Neuronal stem cell (in vitro differentiated cells): Measurements from ENCODE around the gene PARD3B.

Experiments used
- DNase-seq: peaks from one replicate; pipeline ENCODE4 v3.0.0-alpha.2; 2013; ENCODE audit warnings: low spot score
- H2AFZ ChIP-seq: one replicate; pipeline ENCODE4 v1.6.1; 2013; ENCODE audit warnings: mild to moderate bottlenecking, low read length, inconsistent platforms
- H2AK5ac ChIP-seq: 2 replicates; pipeline ENCODE4 v1.6.1; 2013; ENCODE audit warnings: low read depth, mild to moderate bottlenecking, inconsistent platforms, low read length, moderate library complexity, mixed read lengths
- H2BK120ac ChIP-seq: 2 replicates; pipeline ENCODE4 v1.6.1; 2013; ENCODE audit warnings: low read depth, mild to moderate bottlenecking, inconsistent platforms, low read length, moderate library complexity, mixed read lengths
- H2BK12ac ChIP-seq: one replicate; pipeline ENCODE4 v1.6.1; 2013; ENCODE audit warnings: low read length, inconsistent platforms
- H2BK15ac ChIP-seq: 2 replicates; pipeline ENCODE4 v1.6.1; 2013; ENCODE audit warnings: mild to moderate bottlenecking, low read length, inconsistent platforms, mixed read lengths
- H2BK5ac ChIP-seq: one replicate; pipeline ENCODE4 v1.6.1; 2013; ENCODE audit warnings: inconsistent platforms, mild to moderate bottlenecking, low read length, moderate library complexity
- H3K14ac ChIP-seq: one replicate; pipeline ENCODE4 v1.6.1; 2013; ENCODE audit warnings: low read length, inconsistent platforms
- H3K18ac ChIP-seq: 2 replicates; pipeline ENCODE4 v1.6.1; 2013; ENCODE audit warnings: low read length, inconsistent platforms
- H3K23ac ChIP-seq: 2 replicates; pipeline ENCODE4 v1.6.1; 2013; ENCODE audit warnings: low read depth, mild to moderate bottlenecking, mixed read lengths, low read length, inconsistent platforms; ENCODE audit not compliant: poor library complexity
- H3K27ac ChIP-seq: replicated peaks from 3 replicates; pipeline ENCODE4 v1.5.1; 2013; ENCODE audit warnings: low read length, inconsistent platforms
- H3K27me3 ChIP-seq, 3 experiments: 2 replicates each; pipeline ENCODE4 v1.6.1; 2013; ENCODE audit warnings: low read length in 3 of 3, mild to moderate bottlenecking in 2 of 3, inconsistent platforms in 1 of 3, low read depth in 1 of 3, mixed read lengths in 1 of 3, moderate library complexity in 1 of 3; ENCODE audit not compliant: control insufficient read depth in 3 of 3, insufficient read depth in 3 of 3
- H3K36me3 ChIP-seq, 2 donors: replicated peaks in 1 of 2; 2 replicates each; pipeline ENCODE4 v1.6.1; 2013; ENCODE audit warnings: low read length in 2 of 2; ENCODE audit not compliant: control insufficient read depth in 2 of 2, insufficient read depth in 2 of 2
- H3K4ac ChIP-seq: 2 replicates; pipeline ENCODE4 v1.6.1; 2013; ENCODE audit warnings: inconsistent platforms, mild to moderate bottlenecking, low read length, moderate library complexity
- H3K4me1 ChIP-seq, 2 donors: 1 replicate in 1 of 2; 2 replicates in 1 of 2; pipeline ENCODE4 v1.6.1; 2013; ENCODE audit warnings: low read length in 2 of 2, low read depth in 1 of 2; ENCODE audit not compliant: control insufficient read depth in 2 of 2, insufficient read depth in 1 of 2
- H3K4me2 ChIP-seq: one replicate; pipeline ENCODE4 v1.6.1; 2013; ENCODE audit warnings: mild to moderate bottlenecking, low read length, inconsistent platforms; ENCODE audit not compliant: insufficient read depth, poor library complexity, severe bottlenecking
- H3K4me3 ChIP-seq, 2 donors: 2 replicates each; pipeline ENCODE4 v1.5.1; 2013; ENCODE audit warnings: low read length in 2 of 2, mild to moderate bottlenecking in 2 of 2, inconsistent platforms in 1 of 2, moderate library complexity in 1 of 2
- H3K79me1 ChIP-seq: one replicate; pipeline ENCODE4 v1.6.1; 2013; ENCODE audit warnings: low read depth, mild to moderate bottlenecking, inconsistent platforms, low read length, moderate library complexity
- H3K9ac ChIP-seq: one replicate; pipeline ENCODE4 v1.6.1; 2013; ENCODE audit warnings: mild to moderate bottlenecking, low read depth, low read length, inconsistent platforms; ENCODE audit not compliant: poor library complexity
- H3K9me3 ChIP-seq, 2 donors: replicated peaks in 1 of 2; 2 replicates each; pipeline versions ENCODE3 to v1.6.1; 2013; ENCODE audit warnings: low read length in 2 of 2, mild to moderate bottlenecking in 2 of 2, inconsistent platforms in 1 of 2, low read depth in 1 of 2, mixed read lengths in 1 of 2, moderate library complexity in 1 of 2; ENCODE audit not compliant: control insufficient read depth in 2 of 2, insufficient read depth in 1 of 2
- H4K8ac ChIP-seq: one replicate; pipeline ENCODE4 v1.6.1; 2013; ENCODE audit warnings: low read depth, mild to moderate bottlenecking, inconsistent platforms, low read length, moderate library complexity
- H4K91ac ChIP-seq: one replicate; pipeline ENCODE4 v1.6.1; 2013; ENCODE audit warnings: low read length, low read depth, mild to moderate bottlenecking, inconsistent platforms; ENCODE audit not compliant: poor library complexity
- WGBS, 2 donors: extraction: QIAGEN DNeasy Blood & Tissue Kit; methylation state at CpG; one replicate each; pipeline ENCODE4 v1.1.7; 2013; ENCODE audit warnings: missing lambda C conversion rate in 2 of 2, mixed read lengths in 1 of 2; ENCODE audit not compliant: insufficient read length in 2 of 2, insufficient replicate concordance in 1 of 2; ENCODE audit errors: extremely low coverage in 2 of 2; 5-methylcytosine and 5-hydroxymethylcytosine counted together

PARD3B gene

DNA sequence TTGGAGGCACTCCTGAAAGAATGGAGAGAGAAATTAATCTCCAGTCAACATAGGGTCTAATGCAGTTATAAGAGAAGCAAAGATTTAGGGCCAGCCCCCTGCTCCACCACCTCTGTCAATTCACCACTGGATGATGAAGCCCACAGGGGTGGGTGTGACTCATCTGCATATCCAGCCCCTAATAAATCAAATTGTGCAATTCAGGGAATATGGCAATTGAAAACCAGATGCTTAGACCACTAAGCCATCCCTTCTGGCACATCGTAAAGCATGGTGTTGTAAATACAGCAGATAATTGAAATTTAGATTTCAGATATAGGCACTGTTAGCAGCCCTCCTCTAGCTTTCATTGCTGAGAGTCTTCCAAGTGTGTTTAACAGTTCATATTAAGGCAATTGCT, 541.4 kb downstream of the PARD3B start:
- no peaks in the 10 kb centered on the region for H3K4me1 ChIP-seq
- H3K14ac ChIP-seq, result no peak overlapping the region
- no peak overlapping the region for H3K27ac ChIP-seq
- no peak overlapping the region for H3K4me2 ChIP-seq
- WGBS, 2 donors, result no CpG with 5 or more reads among the region's 1 CpG
- no peak overlapping the region for H3K23ac ChIP-seq
- DNase-seq, result no peak
- no peak overlapping the region for H2AFZ ChIP-seq
- no peak overlapping the region for H2BK12ac ChIP-seq
- no peak overlapping the region for H2BK5ac ChIP-seq
- H3K36me3 ChIP-seq, result no peaks in the 10 kb centered on the region
- H3K4me3 ChIP-seq, result no peak overlapping the region
- no peak overlapping the region for H2AK5ac ChIP-seq
- H3K4ac ChIP-seq, result no peak overlapping the region
- no peak overlapping the region for H2BK120ac ChIP-seq
- no peaks in the 10 kb centered on the region for H3K79me1 ChIP-seq
- H3K9ac ChIP-seq, result no peak overlapping the region
- H3K27me3 ChIP-seq, result no peaks in the 10 kb centered on the region
- H3K18ac ChIP-seq, result no peak overlapping the region
- H3K9me3 ChIP-seq, result no peaks in the 10 kb centered on the region
- H4K91ac ChIP-seq, result no peak overlapping the region
- no peak overlapping the region for H4K8ac ChIP-seq
- no peak overlapping the region for H2BK15ac ChIP-seq

DNA sequence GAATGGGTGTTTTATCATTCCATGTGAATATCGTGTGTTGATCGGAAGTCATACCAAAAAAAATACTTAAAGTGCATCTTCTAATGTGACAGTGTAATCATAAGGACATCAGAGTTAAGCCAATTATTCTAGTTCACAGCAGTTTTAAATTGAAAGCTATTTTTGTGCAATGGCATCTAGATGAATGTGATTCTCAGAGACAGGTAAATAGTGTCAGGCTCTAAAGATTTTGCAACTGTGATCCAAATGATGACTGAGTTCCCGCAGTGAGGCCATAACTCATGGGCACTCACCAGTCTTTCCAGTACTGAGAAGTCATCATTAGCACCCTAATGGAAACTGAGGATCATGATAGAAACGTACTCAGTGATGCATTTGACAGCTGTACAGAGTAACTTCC, 542.6 kb downstream of the PARD3B start:
- Histone ChIP-seq H4K91ac (no peak overlapping the region), H2AK5ac (no peak overlapping the region), H3K9me3 (no peaks in the 10 kb centered on the region), H3K4ac (no peak overlapping the region), H2BK12ac (no peak overlapping the region), H3K4me2 (no peak overlapping the region), H3K36me3 (no peaks in the 10 kb centered on the region), H3K27me3 (no peaks in the 10 kb centered on the region), H4K8ac (no peak overlapping the region), H3K9ac (no peak overlapping the region), H2BK15ac (no peak overlapping the region), H3K14ac (no peak overlapping the region), H3K79me1 (no peaks in the 10 kb centered on the region), H3K23ac (no peak overlapping the region), H2AFZ (no peak overlapping the region), H3K27ac (no peak overlapping the region), H2BK5ac (no peak overlapping the region), H3K18ac (no peak overlapping the region), H3K4me3 (no peak overlapping the region), H2BK120ac (no peak overlapping the region), H3K4me1 (no peaks in the 10 kb centered on the region)
- DNase-seq, result no peak
- no CpG with 5 or more reads among the region's 4 CpGs for WGBS, 2 donors

DNA sequence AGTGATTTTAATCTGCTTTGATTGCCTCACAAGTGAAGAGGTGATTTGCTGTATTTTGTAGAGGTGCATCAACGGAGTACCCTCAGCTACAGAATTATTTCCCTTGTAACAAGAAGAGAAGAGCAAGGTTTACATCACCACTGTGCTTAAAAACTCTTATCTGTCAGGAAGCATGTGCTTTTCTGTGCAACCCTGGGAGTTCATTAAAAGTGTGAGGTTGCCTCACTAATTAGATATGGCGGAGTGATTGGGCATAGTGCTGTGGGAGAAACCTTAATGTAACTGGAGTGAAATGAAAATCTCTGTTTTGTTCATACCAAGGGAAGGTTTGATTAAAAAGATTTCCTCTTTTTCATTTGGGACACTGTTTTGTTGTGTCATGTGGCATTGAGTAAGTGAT, 544.7 kb downstream of the PARD3B start:
- Histone ChIP-seq H3K27ac (no peak overlapping the region), H2BK5ac (no peak overlapping the region), H3K4ac (no peak overlapping the region), H3K4me1 (no peaks in the 10 kb centered on the region), H3K4me3 (no peak overlapping the region), H3K4me2 (no peak overlapping the region), H2AK5ac (no peak overlapping the region), H2BK15ac (no peak overlapping the region), H3K36me3 (no peaks in the 10 kb centered on the region), H2BK12ac (no peak overlapping the region), H3K9me3 (peaks cover 0 to 5% of the 10 kb centered on the region in 2 donors), H2AFZ (no peak overlapping the region), H4K8ac (no peak overlapping the region), H3K14ac (no peak overlapping the region), H3K18ac (no peak overlapping the region), H4K91ac (no peak overlapping the region), H2BK120ac (no peak overlapping the region), H3K79me1 (no peaks in the 10 kb centered on the region), H3K23ac (no peak overlapping the region), H3K9ac (no peak overlapping the region), H3K27me3 (no peaks in the 10 kb centered on the region)
- no peak for DNase-seq
- no CpG with 5 or more reads among the region's 2 CpGs for WGBS, 2 donors

DNA sequence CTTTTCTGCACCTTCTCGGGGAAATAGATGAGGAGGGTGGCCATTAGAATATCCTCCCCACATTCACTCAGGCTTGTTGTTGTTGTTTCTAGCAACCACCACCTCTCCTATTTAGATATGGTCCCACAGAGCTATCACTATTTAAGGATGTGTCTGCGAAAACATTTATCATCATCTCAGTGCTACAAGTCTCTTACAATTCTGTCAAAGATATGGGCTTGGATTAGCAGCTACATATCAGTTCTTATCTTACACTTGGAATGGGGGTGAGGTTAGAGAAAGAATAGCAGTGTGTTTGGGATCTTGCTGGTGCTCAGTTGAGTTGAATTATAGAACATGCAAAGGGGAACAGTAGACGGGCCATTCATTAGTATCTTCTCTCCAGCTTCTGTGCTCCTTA, 546.1 kb downstream of the PARD3B start:
- Histone ChIP-seq H3K18ac (no peak overlapping the region), H3K4ac (no peak overlapping the region), H4K91ac (no peak overlapping the region), H3K23ac (no peak overlapping the region), H3K9ac (no peak overlapping the region), H2BK12ac (no peak overlapping the region), H3K9me3 (peaks cover 0 to 5% of the 10 kb centered on the region in 2 donors), H3K4me3 (no peak overlapping the region), H3K36me3 (no peaks in the 10 kb centered on the region), H3K4me1 (no peaks in the 10 kb centered on the region), H2BK5ac (no peak overlapping the region), H4K8ac (no peak overlapping the region), H3K27ac (no peak overlapping the region), H3K27me3 (no peaks in the 10 kb centered on the region), H3K79me1 (no peaks in the 10 kb centered on the region), H3K4me2 (no peak overlapping the region), H2AK5ac (no peak overlapping the region), H3K14ac (no peak overlapping the region), H2BK120ac (no peak overlapping the region), H2AFZ (no peak overlapping the region), H2BK15ac (no peak overlapping the region)
- WGBS, 2 donors, result no CpG with 5 or more reads among the region's 3 CpGs
- no peak for DNase-seq
